IMR-90 (cell line): ENCODE data around the gene ZNF608. TPM values are rescaled to one million over a fixed set of nuclear protein-coding genes. Genes with fewer than 3 reads are reported as not detected.
A peak's percentile ranks its signal among the peaks of the same experiment; 100 is the strongest.

Experiments
- ATAC-seq: fragments of 200-7000 bp; cut with Tn5 transposase; 2 replicates; pipeline ENCODE4 v1.9.1; 2020; ENCODE audit warnings: low read depth, mild to moderate bottlenecking, moderate library complexity
- BruUV-seq: library from RNA; stranded (reverse); fragments of 400-500 nt; replicated peaks from 2 replicates; lab custom pipeline; 2021; lab: Mats Ljungman, UMichigan
- CTCF ChIA-PET: fragments of 300-600 bp; formaldehyde crosslinking; extraction: SDS; loops from one replicate; lab custom pipeline; 2021; ENCODE audit warnings: antibody characterized with exemption; lab: Yijun Ruan, JAX
- POLR2A ChIA-PET: fragments of 300-600 bp; sonication (Branson Sonifier 250); formaldehyde crosslinking; loops from one replicate; lab custom pipeline; 2022; ENCODE audit warnings: antibody characterized with exemption; ENCODE audit not compliant: unreplicated experiment; lab: Charles Lee
- DNase-seq: peaks from one replicate; pipeline ENCODE4 v3.0.0; 2013
- H2AFZ ChIP-seq: replicated peaks from 2 replicates; pipeline ENCODE3; 2013; ENCODE audit warnings: low read length, mild to moderate bottlenecking; ENCODE audit not compliant: poor library complexity
- H2AK5ac ChIP-seq: 2 replicates; pipeline ENCODE4 v1.6.1; 2013; ENCODE audit warnings: low read depth, low read length, inconsistent platforms
- H2AK9ac ChIP-seq: replicated peaks from 2 replicates; pipeline ENCODE3; 2013; ENCODE audit warnings: mild to moderate bottlenecking, low read depth, low read length, moderate library complexity; ENCODE audit not compliant: poor library complexity
- H2BK120ac ChIP-seq: 2 replicates; pipeline ENCODE4 v1.6.1; 2013; ENCODE audit warnings: low read depth, low read length, inconsistent platforms
- H2BK15ac ChIP-seq: 3 replicates; pipeline ENCODE4 v1.6.1; 2013; ENCODE audit warnings: low read depth, low read length, inconsistent platforms
- H2BK20ac ChIP-seq: 2 replicates; pipeline ENCODE4 v1.6.1; 2013; ENCODE audit warnings: low read depth, mild to moderate bottlenecking, inconsistent platforms, low read length, moderate library complexity
- H2BK5ac ChIP-seq: 2 replicates; pipeline ENCODE4 v1.6.1; 2013; ENCODE audit warnings: mild to moderate bottlenecking, low read depth, low read length, inconsistent platforms; ENCODE audit not compliant: poor library complexity, severe bottlenecking
- H3K14ac ChIP-seq: replicated peaks from 2 replicates; pipeline ENCODE4 v1.6.1; 2013; ENCODE audit warnings: low read depth, low read length, inconsistent platforms
- H3K18ac ChIP-seq: 2 replicates; pipeline ENCODE4 v1.6.1; 2013; ENCODE audit warnings: low read depth, low read length, control low read depth
- H3K23ac ChIP-seq: 2 replicates; pipeline ENCODE4 v1.6.1; 2013; ENCODE audit warnings: low read depth, low read length, inconsistent platforms
- H3K27ac ChIP-seq: 2 replicates; pipeline ENCODE4 v1.5.1; 2013; ENCODE audit warnings: mild to moderate bottlenecking, control low read depth, low read length; ENCODE audit not compliant: insufficient read depth
- H3K27me3 ChIP-seq: 2 replicates; pipeline ENCODE4 v1.6.1; 2013; ENCODE audit warnings: low read length; ENCODE audit not compliant: control insufficient read depth, insufficient read depth
- H3K36me3 ChIP-seq: 2 replicates; pipeline ENCODE4 v1.6.1; 2013; ENCODE audit warnings: low read length, mixed read lengths; ENCODE audit not compliant: control insufficient read depth, insufficient read depth
- H3K4ac ChIP-seq: 2 replicates; pipeline ENCODE4 v1.6.1; 2013; ENCODE audit warnings: low read depth, low read length, inconsistent platforms
- H3K4me1 ChIP-seq: 2 replicates; pipeline ENCODE4 v1.6.1; 2013; ENCODE audit warnings: low read length, mixed read lengths; ENCODE audit not compliant: control insufficient read depth, insufficient read depth
- H3K4me2 ChIP-seq: 2 replicates; pipeline ENCODE4 v1.6.1; 2013; ENCODE audit warnings: low read depth, mild to moderate bottlenecking, control low read depth, low read length, moderate library complexity
- H3K4me3 ChIP-seq: 2 replicates; pipeline ENCODE4 v1.5.1; 2013; ENCODE audit warnings: low read depth, mild to moderate bottlenecking, control low read depth, low read length, moderate library complexity; ENCODE audit not compliant: insufficient read depth
- H3K56ac ChIP-seq: 2 replicates; pipeline ENCODE4 v1.6.1; 2013; ENCODE audit warnings: low read length, inconsistent platforms; ENCODE audit not compliant: insufficient read depth; ENCODE audit errors: extremely low read depth
- H3K79me1 ChIP-seq, 2 experiments: 2 replicates each; pipeline ENCODE4 v1.6.1; 2013; ENCODE audit warnings: low read length in 2 of 2, inconsistent platforms in 1 of 2, low read depth in 1 of 2
- H3K9ac ChIP-seq: 2 replicates; pipeline ENCODE4 v1.6.1; 2013; ENCODE audit warnings: low read depth, low read length, control low read depth
- H3K9me1 ChIP-seq: 2 replicates; pipeline ENCODE4 v1.6.1; 2013; ENCODE audit warnings: low read length, inconsistent platforms; ENCODE audit not compliant: insufficient read depth
- H3K9me3 ChIP-seq: 2 replicates; pipeline ENCODE4 v1.6.1; 2013; ENCODE audit warnings: low read length; ENCODE audit not compliant: control insufficient read depth, insufficient read depth
- H4K20me1 ChIP-seq: 2 replicates; pipeline ENCODE4 v1.6.1; 2013; ENCODE audit warnings: low read length, inconsistent platforms; ENCODE audit not compliant: insufficient read depth
- H4K5ac ChIP-seq: 2 replicates; pipeline ENCODE4 v1.6.1; 2013; ENCODE audit warnings: mild to moderate bottlenecking, low read depth, low read length, control low read depth
- H4K8ac ChIP-seq, 2 experiments: 2 replicates each; pipeline ENCODE4 v1.6.1; 2013; ENCODE audit warnings: low read depth in 2 of 2, low read length in 2 of 2, control low read depth in 1 of 2, inconsistent platforms in 1 of 2
- H4K91ac ChIP-seq: 2 replicates; pipeline ENCODE4 v1.6.1; 2013; ENCODE audit warnings: low read depth, low read length, inconsistent platforms; ENCODE audit not compliant: insufficient read depth
- CEBPB ChIP-seq: IDR thresholded peaks from 2 replicates; pipeline ENCODE4 v1.6.1; 2012; ENCODE audit warnings: low read depth, low read length, improper control_type of control experiment
- SMC3 ChIP-seq: fragments of 150-350 bp; IDR thresholded peaks from 2 replicates; pipeline ENCODE4 v1.6.1; 2016; ENCODE audit warnings: low read depth, mild to moderate bottlenecking, antibody characterized with exemption, low read length, moderate library complexity
- WGBS, 2 experiments: methylation state at CpG; one replicate each; pipeline versions ENCODE4 v1.1.5 to v1.1.7; 2013; ENCODE audit warnings: missing lambda C conversion rate in 2 of 2; ENCODE audit not compliant: insufficient read length in 1 of 2; ENCODE audit errors: extremely low coverage in 2 of 2; 5-methylcytosine and 5-hydroxymethylcytosine counted together
- dilution Hi-C: fragments of 300-500 bp; cut with HindIII; formaldehyde crosslinking; loops from one replicate; pipeline ENCODE4 v1.14.3; 2018; ENCODE audit warnings: low sequenced_read_pairs; ENCODE audit not compliant: unreplicated experiment
- in situ Hi-C: fragments of 300-500 bp; cut with MboI; formaldehyde crosslinking; loops from 3 replicates; pipeline ENCODE4 v1.14.3; 2019; ENCODE audit warnings: low sequenced_read_pairs, inconsistent platforms, mixed read lengths
- intact Hi-C: fragments of 100-400 bp; cut with micrococcal nuclease; formaldehyde crosslinking; loops from 2 replicates; pipeline ENCODE4 v1.10.0; 2022
- polyA plus RNA-seq, 3 experiments: library from polyadenylated mRNA; depleted of rRNA; stranded (reverse); fragments of >200 nt; gene quantifications; 2 replicates each; pipeline ENCODE4 v1.2.3, GENCODE V29; 2012; ENCODE audit warnings: low replicate concordance in 1 of 3
- total RNA-seq: library from RNA; depleted of rRNA; stranded (reverse); fragments of >200 nt; gene quantifications from 2 replicates; pipeline ENCODE4 v1.2.3, GENCODE V29; 2012

The ZNF608 gene
- total and polyA plus RNA-seq, 2 of the 4 experiments (the other 2 are of a cell fraction): 9.8 to 15.1 TPM

DNA sequence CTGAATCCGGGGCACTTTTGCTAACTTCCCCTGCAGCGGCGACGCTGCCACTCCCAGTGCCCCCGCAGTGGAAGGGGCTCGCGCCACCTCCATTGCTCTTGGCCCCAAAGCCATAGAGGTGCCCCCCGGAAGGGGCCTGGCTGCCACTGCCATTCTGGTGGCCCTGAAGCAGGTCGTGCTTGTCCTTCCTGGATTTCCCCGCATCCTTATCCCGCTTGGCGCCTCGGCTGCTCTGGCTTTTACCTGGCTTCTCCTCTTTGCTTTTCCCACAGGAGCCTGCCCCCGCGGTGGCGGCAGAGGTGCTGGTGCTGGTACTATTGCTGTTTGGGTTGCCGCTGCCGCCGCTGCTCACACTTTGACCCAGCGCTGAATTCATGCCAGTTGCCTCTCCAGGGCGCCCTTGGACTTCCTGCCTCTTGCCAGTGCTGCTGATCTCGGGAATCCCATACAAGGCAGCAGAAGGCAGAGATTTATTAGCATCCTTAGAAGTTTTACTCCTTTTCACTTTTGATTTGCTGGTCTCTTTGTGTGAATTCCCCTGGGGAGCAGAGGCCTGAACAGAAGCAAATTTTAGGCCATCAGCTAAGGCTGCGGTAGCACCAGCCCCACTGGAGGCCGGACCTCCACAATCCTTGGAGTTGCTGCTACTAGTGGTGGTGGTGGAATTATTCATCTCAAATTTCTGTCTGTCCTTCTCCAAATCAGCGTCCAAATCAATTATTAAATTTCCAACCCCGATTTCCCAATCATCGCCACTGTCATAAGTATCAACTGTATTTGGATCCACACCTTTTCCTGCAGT is 2.1 kb downstream of the ZNF608 start:
- 0% methylated on average over 2 of the region's 27 CpGs; no CpG with 5 or more reads in 1 of the 2 experiments for WGBS, 2 experiments
- H3K9ac ChIP-seq: peak overlapping the region; percentile 95
- H2BK20ac ChIP-seq: peak overlapping the region; percentile 87
- ChIA-PET CTCF (interaction anchor here (0.9 kb wide), 1 partner anchor 312 kb away, joined by 3 read pairs; no protein-coding TSS in a partner anchor), POLR2A (interaction anchor here (0.7 to 0.9 kb wide), 2 partner anchors 93 to 281 kb away, joined by 3 read pairs; no protein-coding TSS in a partner anchor)
- H3K18ac ChIP-seq: peak overlapping the region; percentile 63
- H3K56ac ChIP-seq: peak overlapping the region; percentile 97
- H3K27ac ChIP-seq: peak overlapping the region; percentile 81
- intact Hi-C loops: loop anchor here (2.0 to 10.0 kb wide), 7 partner anchors 92 to 807 kb away; no protein-coding TSS in a partner anchor
- peak overlapping the region; percentile 65 for H4K5ac ChIP-seq
- peaks cover 6% of the 10 kb centered on the region; the same call in 1 of the 2 replicates for H4K20me1 ChIP-seq
- dilution Hi-C loops: no loop called here
- H2BK15ac ChIP-seq: peak overlapping the region; percentile 16; the same call in 2 of the 3 replicates
- H2BK120ac ChIP-seq: peak overlapping the region; percentile 90
- H3K4me1 ChIP-seq: peaks cover 3% of the 10 kb centered on the region
- TF ChIP-seq SMC3 (no peak), CEBPB (0 out of 2 replicates have a peak, but pooled peaks have one; percentile 4)
- peak overlapping the region; percentile 26 to 82; a peak in 3 of 4 replicates for H4K8ac ChIP-seq
- H3K9me3 ChIP-seq: no peaks in the 10 kb centered on the region
- H3K4me3 ChIP-seq: peak overlapping the region; percentile 67
- H2AFZ ChIP-seq: peak overlapping the region; percentile 84
- peak overlapping the region; percentile 44; the same call in 1 of the 2 replicates for H2AK5ac ChIP-seq
- no peak for ATAC-seq
- peaks cover 13 to 42% of the 10 kb centered on the region in 2 experiments; a peak in 3 of 4 replicates for H3K79me1 ChIP-seq
- peak overlapping the region; percentile 79 for H3K4me2 ChIP-seq
- peak overlapping the region; percentile 96 for H2BK5ac ChIP-seq
- peak overlapping the region; percentile 83 for H3K4ac ChIP-seq
- in situ Hi-C loops: loop anchor here (10.0 kb wide), 3 partner anchors 290 to 740 kb away; no protein-coding TSS in a partner anchor
- no peaks in the 10 kb centered on the region for H3K27me3 ChIP-seq
- no peaks in the 10 kb centered on the region for H3K9me1 ChIP-seq
- peak overlapping the region; percentile 80 for H4K91ac ChIP-seq
- H2AK9ac ChIP-seq: peak overlapping the region; percentile 80
- peak overlapping the region; percentile 83 for H3K14ac ChIP-seq
- H3K36me3 ChIP-seq: peaks cover 2% of the 10 kb centered on the region; the same call in 1 of the 2 replicates
- peak; percentile 27 for DNase-seq
- peak overlapping the region; percentile 93 for H3K23ac ChIP-seq
- BruUV-seq: TSS peak; percentile 30
